Measurements from ENCODE around the gene ADD3.

Gene ADD3

GRCh38 chr10:110165239-110165638 lies 157.5 kb downstream of the ADD3 start:
- no peak overlapping the region for H3K4me3 ChIP-seq
- H3K4me1 ChIP-seq, result peaks cover 0 to 14% (median 5%) of the 10 kb centered on the region in 4 donors
- H3K36me3 ChIP-seq, result no peaks in the 10 kb centered on the region
- intact Hi-C loops (cut with DNase I; ENCODE audit: low total_unique reads), result no loop called here
- no peaks in the 10 kb centered on the region for H3K9me3 ChIP-seq
- H3K27me3 ChIP-seq, result peaks cover 0 to 66% of the 10 kb centered on the region in 2 donors
- H3K27ac ChIP-seq, result no peak overlapping the region
- DNase-seq, result no peak
- TF ChIP-seq, protein P1, sequence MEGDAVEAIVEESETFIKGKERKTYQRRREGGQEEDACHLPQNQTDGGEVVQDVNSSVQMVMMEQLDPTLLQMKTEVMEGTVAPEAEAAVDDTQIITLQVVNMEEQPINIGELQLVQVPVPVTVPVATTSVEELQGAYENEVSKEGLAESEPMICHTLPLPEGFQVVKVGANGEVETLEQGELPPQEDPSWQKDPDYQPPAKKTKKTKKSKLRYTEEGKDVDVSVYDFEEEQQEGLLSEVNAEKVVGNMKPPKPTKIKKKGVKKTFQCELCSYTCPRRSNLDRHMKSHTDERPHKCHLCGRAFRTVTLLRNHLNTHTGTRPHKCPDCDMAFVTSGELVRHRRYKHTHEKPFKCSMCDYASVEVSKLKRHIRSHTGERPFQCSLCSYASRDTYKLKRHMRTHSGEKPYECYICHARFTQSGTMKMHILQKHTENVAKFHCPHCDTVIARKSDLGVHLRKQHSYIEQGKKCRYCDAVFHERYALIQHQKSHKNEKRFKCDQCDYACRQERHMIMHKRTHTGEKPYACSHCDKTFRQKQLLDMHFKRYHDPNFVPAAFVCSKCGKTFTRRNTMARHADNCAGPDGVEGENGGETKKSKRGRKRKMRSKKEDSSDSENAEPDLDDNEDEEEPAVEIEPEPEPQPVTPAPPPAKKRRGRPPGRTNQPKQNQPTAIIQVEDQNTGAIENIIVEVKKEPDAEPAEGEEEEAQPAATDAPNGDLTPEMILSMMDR (IDR thresholded peaks at IDR 0.05), result no peak

DNA sequence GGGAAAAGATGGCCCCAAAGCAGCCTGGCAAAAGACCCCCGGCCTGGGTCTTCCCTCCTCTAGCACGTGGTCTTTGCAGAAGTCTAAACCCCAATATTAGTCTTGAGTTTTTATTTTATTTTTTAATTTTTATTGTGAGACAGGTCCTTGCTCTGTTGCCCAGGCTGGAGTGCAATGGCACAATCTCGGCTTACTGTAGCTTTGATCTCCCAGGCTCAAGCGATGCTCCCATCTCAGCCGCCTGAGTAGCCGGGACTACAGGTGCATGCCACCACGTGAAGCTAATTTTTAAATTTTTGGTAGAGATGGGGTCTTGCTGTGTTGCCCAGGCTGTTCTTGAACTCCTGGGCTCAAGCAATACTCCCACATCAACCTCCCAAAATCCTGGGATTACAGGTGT lies 159.4 kb downstream of the ADD3 start:
- peaks cover 0 to 67% of the 10 kb centered on the region in 2 donors for H3K27me3 ChIP-seq
- H3K36me3 ChIP-seq, result no peaks in the 10 kb centered on the region
- DNase-seq, result no peak
- H3K4me3 ChIP-seq, result no peak overlapping the region
- no peaks in the 10 kb centered on the region for H3K9me3 ChIP-seq
- peaks cover 0 to 17% (median 5%) of the 10 kb centered on the region in 4 donors for H3K4me1 ChIP-seq
- TF ChIP-seq, protein P1 (IDR thresholded peaks at IDR 0.05), result no peak
- no peak overlapping the region for H3K27ac ChIP-seq
- intact Hi-C loops (cut with DNase I; ENCODE audit: low total_unique reads), result no loop called here

- Histone ChIP-seq H3K4me1 (peaks cover 0 to 17% (median 5%) of the 10 kb centered on the region in 4 donors), H3K4me3 (no peak overlapping the region), H3K36me3 (no peaks in the 10 kb centered on the region), H3K27ac (no peak overlapping the region), H3K27me3 (peaks cover 0 to 65% of the 10 kb centered on the region in 2 donors), H3K9me3 (no peaks in the 10 kb centered on the region)
- no peak for DNase-seq
- TF ChIP-seq, protein P1 (IDR thresholded peaks at IDR 0.05), result no peak
- intact Hi-C loops (cut with DNase I; ENCODE audit: low total_unique reads), result no loop called here
These were observed 161.1 kb downstream of the ADD3 start for GRCh38 chr10:110168601-110169481.

DNA sequence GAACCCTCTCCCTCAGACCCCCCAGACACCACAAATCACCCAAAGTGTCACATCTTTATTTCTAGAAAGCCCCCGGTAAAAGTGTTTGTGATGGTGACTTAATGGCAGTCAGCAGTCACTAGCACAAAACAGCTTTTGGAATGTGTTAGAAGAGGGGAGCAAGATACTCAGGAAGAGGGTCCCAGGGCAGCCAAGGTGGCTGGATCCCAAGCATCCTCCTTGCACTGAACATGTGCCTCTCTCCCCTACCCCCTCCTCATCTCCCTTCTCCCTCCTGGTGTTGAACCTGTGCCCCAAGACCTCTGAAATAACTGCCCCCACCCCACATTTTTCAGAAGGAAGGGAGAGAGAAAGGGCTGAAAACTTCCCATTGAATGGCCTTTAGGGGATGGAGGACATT lies 161.8 kb downstream of the ADD3 start:
- Histone ChIP-seq H3K27me3 (peaks cover 0 to 62% of the 10 kb centered on the region in 2 donors), H3K4me3 (no peak overlapping the region), H3K4me1 (peaks cover 0 to 17% (median 5%) of the 10 kb centered on the region in 4 donors), H3K36me3 (no peaks in the 10 kb centered on the region), H3K27ac (no peak overlapping the region), H3K9me3 (no peaks in the 10 kb centered on the region)
- TF ChIP-seq, protein P1 (IDR thresholded peaks at IDR 0.05), result no peak
- DNase-seq, result no peak
- intact Hi-C loops (cut with DNase I; ENCODE audit: low total_unique reads), result no loop called here

- intact Hi-C loops (cut with DNase I; ENCODE audit: low total_unique reads), result no loop called here
- no peak overlapping the region for H3K4me3 ChIP-seq
- peaks cover 0 to 17% (median 5%) of the 10 kb centered on the region in 4 donors for H3K4me1 ChIP-seq
- H3K27ac ChIP-seq, result no peak overlapping the region
- no peaks in the 10 kb centered on the region for H3K36me3 ChIP-seq
- H3K27me3 ChIP-seq, result peaks cover 0 to 54% of the 10 kb centered on the region in 2 donors
- DNase-seq, result no peak
- TF ChIP-seq, protein P1 (IDR thresholded peaks at IDR 0.05), result no peak
- no peaks in the 10 kb centered on the region for H3K9me3 ChIP-seq
These were observed 162.6 kb downstream of the ADD3 start for GRCh38 chr10:110170142-110170971.

All from tibial artery (tissue), 4 donors.